Measurements from ENCODE around the gene PLCD3.

- TF ChIP-seq CTCF (IDR thresholded peaks at IDR 0.05) (no peak), POLR2A (IDR thresholded peaks at IDR 0.05) (no peak)
Measured at GRCh38 chr17:45103269-45103795, 29.0 kb downstream of the PLCD3 start.

Measured in Peyer's patch (tissue), 4 donors.